ENCODE results near the gene UNC5C. TPM values are rescaled to one million over a fixed set of nuclear protein-coding genes. Genes with fewer than 3 reads are reported as not detected.

The UNC5C gene
- total and polyA plus RNA-seq, 8 donors, result 0.13 to 14.3 (median 2.0) TPM

DNA sequence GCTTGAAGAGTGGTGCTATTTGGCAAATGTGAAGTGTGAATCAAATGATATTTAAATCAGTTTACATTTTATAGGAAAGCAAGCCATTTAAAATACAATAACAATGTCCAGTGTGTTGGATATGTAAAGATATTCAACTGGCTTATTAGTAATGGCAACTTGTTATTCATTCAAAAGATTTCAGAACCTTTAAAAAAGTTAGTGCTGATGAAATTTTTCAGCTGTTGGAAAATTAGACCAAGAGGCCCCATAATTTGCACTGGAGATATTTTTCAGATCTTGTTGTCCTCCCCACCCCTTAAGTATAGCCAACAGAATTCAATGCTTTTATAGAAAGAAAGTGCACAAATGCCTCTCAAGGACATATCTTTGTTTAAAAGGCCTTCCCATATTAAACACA is 54.6 kb downstream of the UNC5C start:
- no peak overlapping the region for H3K4me3 ChIP-seq
- no peaks in the 10 kb centered on the region for H3K27me3 ChIP-seq
- no peak for TF ChIP-seq POLR2AphosphoS5 (IDR thresholded peaks at IDR 0.05)
- TF ChIP-seq POLR2A (IDR thresholded peaks at IDR 0.05), result no peak
- no peak for TF ChIP-seq EP300 (IDR thresholded peaks at IDR 0.05)
- TF ChIP-seq, protein P1, sequence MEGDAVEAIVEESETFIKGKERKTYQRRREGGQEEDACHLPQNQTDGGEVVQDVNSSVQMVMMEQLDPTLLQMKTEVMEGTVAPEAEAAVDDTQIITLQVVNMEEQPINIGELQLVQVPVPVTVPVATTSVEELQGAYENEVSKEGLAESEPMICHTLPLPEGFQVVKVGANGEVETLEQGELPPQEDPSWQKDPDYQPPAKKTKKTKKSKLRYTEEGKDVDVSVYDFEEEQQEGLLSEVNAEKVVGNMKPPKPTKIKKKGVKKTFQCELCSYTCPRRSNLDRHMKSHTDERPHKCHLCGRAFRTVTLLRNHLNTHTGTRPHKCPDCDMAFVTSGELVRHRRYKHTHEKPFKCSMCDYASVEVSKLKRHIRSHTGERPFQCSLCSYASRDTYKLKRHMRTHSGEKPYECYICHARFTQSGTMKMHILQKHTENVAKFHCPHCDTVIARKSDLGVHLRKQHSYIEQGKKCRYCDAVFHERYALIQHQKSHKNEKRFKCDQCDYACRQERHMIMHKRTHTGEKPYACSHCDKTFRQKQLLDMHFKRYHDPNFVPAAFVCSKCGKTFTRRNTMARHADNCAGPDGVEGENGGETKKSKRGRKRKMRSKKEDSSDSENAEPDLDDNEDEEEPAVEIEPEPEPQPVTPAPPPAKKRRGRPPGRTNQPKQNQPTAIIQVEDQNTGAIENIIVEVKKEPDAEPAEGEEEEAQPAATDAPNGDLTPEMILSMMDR (IDR thresholded peaks at IDR 0.05), result no peak
- H3K36me3 ChIP-seq, result no peaks in the 10 kb centered on the region
- no peak overlapping the region for H3K27ac ChIP-seq
- intact Hi-C loops (cut with DNase I; ENCODE audit: low total_unique reads), result no loop called here
- H3K4me1 ChIP-seq, result no peaks in the 10 kb centered on the region
- DNase-seq, result no peak
- no peaks in the 10 kb centered on the region for H3K9me3 ChIP-seq

GRCh38 chr4:95478679-95479078 is 70.1 kb downstream of the UNC5C start:
- no peak overlapping the region for H3K27ac ChIP-seq
- 86 to 93% (median 91%) methylated on average over 6 of the region's 6 CpGs for WGBS, 5 donors
- no peak overlapping the region for H3K4me3 ChIP-seq
- no peaks in the 10 kb centered on the region for H3K36me3 ChIP-seq
- H3K4me1 ChIP-seq, result no peaks in the 10 kb centered on the region
- no peaks in the 10 kb centered on the region for H3K9me3 ChIP-seq
- intact Hi-C loops (cut with DNase I; ENCODE audit: low total_unique reads), result no loop called here
- H3K27me3 ChIP-seq, result no peaks in the 10 kb centered on the region
- TF ChIP-seq, protein P1 (IDR thresholded peaks at IDR 0.05), result no peak
- no peak for TF ChIP-seq POLR2AphosphoS5 (IDR thresholded peaks at IDR 0.05)
- TF ChIP-seq POLR2A (IDR thresholded peaks at IDR 0.05), result no peak
- DNase-seq, result no peak

- 29 to 80% (median 62%) methylated on average over 1 of the region's 1 CpG for WGBS, 5 donors
- H3K4me3 ChIP-seq, result no peak overlapping the region
- no peaks in the 10 kb centered on the region for H3K27me3 ChIP-seq
- no peaks in the 10 kb centered on the region for H3K4me1 ChIP-seq
- TF ChIP-seq POLR2A (IDR thresholded peaks at IDR 0.05) (no peak), EP300 (IDR thresholded peaks at IDR 0.05) (no peak), POLR2AphosphoS5 (IDR thresholded peaks at IDR 0.05) (no peak)
- TF ChIP-seq, protein P1 (IDR thresholded peaks at IDR 0.05), result no peak
- intact Hi-C loops (cut with DNase I; ENCODE audit: low total_unique reads), result no loop called here
- no peak for DNase-seq
- H3K36me3 ChIP-seq, result no peaks in the 10 kb centered on the region
- H3K27ac ChIP-seq, result no peak overlapping the region
- no peaks in the 10 kb centered on the region for H3K9me3 ChIP-seq
These were observed 72.7 kb downstream of the UNC5C start for GRCh38 chr4:95476121-95476520.

DNA sequence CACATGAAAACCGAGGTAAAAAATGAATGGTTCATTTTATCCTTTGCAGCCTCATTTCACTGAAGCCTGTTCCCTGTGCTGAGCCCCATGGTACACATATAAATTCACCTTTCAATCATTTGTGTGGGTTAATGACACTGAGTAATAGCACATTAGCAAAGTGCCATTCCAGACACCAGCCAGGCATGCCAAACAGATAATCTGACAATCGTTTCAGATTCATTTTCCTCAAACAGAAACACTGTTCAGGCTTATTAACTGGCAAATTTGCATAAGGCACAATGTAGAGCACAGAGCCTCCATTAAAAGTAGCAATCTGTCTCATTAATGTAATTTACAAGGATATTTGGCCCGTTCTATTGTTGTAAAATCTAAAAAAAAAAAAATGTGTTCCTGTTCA is 76.2 kb downstream of the UNC5C start:
- Histone ChIP-seq H3K36me3 (no peaks in the 10 kb centered on the region), H3K4me1 (no peaks in the 10 kb centered on the region), H3K9me3 (no peaks in the 10 kb centered on the region), H3K27ac (no peak overlapping the region), H3K4me3 (no peak overlapping the region), H3K27me3 (no peaks in the 10 kb centered on the region)
- intact Hi-C loops (cut with DNase I; ENCODE audit: low total_unique reads), result no loop called here
- no peak for DNase-seq
- 43 to 57% (median 51%) methylated on average over 3 of the region's 3 CpGs for WGBS, 5 donors
- TF ChIP-seq EP300 (IDR thresholded peaks at IDR 0.05), result no peak
- TF ChIP-seq, protein P1 (IDR thresholded peaks at IDR 0.05), result no peak
- no peak for TF ChIP-seq POLR2A (IDR thresholded peaks at IDR 0.05)
- TF ChIP-seq POLR2AphosphoS5 (IDR thresholded peaks at IDR 0.05), result no peak
